HG03432 (cell line): ENCODE results near the gene SLC35D2.
"Not testable (repeated sequence)": the region's sequence is repeated elsewhere in the genome, so short reads cannot be mapped to it uniquely, and the experiment has no call there.

Source experiments
- ATAC-seq: cut with Tn5 transposase; IDR thresholded peaks from one replicate; pipeline ENCODE4 v1.9.1; 2021; ENCODE audit warnings: mild to moderate bottlenecking, moderate library complexity; ENCODE audit not compliant: unreplicated experiment

Gene SLC35D2

DNA sequence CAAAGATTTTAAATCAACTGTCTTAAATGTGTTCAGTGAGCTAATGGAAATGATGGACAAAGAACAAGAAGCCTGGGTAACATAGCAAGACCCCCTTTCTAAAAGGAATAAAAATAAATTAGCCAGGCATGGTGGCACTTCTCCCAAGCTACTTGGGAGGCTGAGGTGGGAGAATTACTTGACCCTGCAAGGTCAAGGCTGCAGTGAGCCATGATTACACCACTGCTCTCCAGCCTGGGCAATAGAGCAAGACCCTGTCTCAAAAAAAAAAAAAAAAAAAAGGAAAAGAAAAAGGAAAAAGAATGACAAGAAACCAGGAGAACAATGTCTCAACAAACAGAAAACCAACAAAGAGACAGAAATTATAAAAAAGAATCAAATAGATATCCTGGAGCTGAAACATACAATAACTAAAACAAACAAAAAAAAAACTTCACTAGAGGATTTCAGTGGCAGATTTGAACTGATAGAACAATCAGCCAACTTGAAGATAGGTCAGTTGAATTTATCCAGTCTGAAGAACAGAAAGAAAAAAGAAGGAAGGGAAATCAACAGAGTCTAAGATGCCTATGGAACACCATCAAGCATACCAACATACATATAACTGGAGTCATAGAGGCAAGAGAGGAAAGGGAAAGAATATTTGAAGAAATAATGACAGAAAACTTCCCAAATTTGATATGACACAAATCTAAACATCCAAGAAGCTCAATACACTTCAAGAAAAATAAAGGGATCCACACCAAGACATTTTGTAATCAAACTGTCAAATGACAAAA, 16.8 kb upstream of the SLC35D2 start:
- ATAC-seq: no peak

DNA sequence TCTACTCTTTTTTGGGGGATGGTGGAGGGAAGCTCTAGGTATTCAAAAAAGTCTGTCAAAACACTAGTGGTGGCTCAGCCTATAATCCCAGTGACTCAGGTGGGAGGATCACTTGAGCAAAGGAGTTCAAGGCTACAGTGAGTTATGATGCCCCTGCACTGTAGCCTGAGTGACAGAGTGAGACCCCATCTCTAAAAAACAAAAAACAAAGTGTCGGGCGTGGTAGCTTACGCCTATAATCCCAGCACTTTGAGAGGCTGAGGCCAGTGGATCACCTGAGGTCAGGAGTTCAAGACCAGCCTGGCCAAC, 15.8 kb upstream of the SLC35D2 start:
- ATAC-seq: peak; percentile 14

DNA sequence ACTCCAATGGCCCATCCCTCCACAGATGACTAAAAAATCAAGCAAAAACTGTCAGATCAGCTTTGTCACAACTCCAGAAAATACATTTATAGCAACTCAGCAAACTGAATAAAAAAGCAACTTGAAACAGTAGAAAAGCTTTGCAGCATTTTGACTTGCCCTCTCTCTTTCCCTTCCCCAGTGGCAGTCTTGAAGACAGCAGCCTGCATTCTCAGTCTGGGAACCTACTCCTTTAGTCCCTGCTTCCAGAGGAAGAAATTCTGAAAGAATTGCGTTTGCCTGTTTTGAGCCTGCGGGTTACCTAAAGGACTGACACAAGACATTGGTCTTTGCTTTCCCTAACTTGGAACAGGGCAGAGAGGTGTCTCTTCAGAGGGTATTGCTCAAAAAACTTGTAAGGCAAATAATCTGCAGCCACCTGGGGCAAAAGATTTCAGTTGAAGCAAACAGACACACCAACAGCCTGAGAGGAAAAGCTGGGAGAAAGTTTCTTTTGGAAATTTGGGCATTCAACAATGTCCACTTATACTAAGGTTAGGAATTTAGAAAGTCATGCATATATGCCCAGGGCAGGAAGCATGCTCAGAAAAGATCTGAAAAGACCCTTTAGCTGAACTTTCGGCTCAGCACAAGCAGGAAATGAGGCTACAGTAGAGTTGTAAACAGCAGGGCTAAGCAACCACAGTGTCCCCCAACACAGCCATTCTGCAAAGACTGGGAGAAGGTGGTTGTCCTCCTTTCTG, 15.2 kb upstream of the SLC35D2 start:
- ATAC-seq: peak; percentile 42

DNA sequence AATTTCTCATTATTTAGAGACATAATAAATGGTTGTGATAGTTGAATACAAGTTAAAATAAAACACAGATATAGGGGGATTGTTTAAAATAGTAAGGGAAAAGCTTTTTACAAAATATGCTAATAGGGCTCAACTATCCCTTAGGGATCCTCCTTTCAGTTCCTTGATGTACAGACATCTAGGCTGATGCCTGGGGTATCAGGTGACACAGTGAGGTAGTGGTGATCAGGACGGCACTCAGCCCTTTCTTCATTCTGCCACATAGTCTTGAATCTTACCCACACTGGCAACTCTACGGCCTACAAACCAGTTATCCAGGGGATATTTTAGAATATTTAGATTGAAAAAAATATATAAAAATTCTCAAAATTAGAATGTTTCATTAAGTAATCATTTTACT, 12.5 kb upstream of the SLC35D2 start:
- ATAC-seq: no peak

DNA sequence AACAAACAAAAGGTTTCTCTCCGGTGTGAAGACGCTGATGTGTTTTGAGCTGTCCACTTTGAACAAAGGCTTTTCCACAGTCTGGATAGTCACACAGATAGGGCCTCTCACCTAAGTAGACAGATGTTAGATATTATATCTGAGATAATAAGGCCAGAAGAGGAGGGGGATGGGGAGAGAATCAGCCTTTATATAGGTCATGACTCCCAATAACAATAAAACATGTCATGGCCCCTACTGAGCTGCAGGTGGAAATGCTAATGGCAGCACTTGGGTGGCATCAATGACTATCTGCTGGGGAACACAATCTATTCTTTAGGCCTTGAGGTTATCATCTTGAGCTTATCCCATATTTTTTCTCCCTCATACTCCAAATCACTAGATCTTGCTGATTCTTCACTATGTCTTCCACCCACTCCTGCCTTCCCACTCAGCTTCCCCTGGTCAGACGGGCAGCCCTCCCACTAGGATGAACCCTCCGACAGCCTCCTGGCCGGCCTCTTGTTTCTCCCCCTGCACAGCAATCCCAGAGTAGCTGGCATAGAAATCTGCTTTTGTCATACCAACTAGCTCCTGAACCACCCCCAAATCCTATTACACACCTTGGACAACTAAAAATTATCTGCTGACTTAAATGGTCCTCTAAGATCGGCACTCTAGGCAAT, 11.5 kb upstream of the SLC35D2 start:
- ATAC-seq: no peak

DNA sequence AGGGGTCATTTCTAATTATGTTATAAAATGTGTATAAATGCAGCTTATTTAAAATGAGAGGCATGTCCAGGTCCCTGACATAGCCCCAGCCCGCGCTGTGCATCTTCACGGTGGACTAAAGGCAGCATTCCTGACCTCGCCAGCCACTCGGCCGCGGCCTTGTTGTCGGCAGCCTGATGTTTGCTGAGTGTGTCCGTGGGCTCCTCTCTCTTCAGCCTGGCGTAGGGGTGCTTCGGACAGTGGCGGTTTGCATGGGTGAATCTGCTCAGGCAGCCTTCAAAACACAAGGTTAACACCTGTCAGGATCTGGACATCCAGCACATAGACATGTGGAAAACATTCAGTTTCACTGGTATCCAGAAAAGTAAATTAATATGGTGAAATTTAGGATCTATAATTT, 8.8 kb upstream of the SLC35D2 start:
- no peak for ATAC-seq

DNA sequence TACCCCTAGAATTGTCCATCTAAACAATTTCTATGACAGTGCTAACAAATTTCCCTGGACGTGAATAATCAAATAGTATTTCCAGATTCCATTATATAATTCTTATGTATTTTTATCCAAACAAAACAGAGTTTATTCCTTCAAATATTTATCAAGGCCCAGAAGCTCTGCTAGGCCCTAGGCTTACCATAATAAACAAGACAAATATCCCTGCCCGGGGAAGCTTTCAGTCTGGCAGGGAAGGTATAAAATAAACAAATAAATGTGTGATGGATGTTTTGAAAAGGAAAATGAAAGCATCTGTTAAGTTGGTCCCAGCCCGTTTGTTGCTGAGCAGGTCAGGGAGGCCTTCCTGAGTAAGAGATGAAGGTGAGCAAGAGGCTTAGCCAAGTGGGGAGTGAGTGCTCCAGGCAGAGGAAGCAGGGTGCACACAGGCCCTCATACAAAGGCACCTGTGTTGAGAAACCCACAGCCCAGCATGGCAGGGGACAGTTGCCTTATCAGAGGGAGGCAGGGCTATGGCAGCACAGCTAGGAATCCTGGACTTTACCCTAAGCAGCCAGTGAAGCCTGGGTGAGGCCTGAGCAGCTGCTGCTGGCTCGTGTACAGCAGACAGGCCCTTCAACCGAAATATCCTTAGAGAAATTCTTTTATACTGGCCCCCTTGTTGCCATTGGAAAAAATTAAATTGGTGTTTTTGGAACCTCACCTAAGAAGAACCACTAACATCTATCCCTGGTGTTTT, 7.7 kb upstream of the SLC35D2 start:
- no peak for ATAC-seq

DNA sequence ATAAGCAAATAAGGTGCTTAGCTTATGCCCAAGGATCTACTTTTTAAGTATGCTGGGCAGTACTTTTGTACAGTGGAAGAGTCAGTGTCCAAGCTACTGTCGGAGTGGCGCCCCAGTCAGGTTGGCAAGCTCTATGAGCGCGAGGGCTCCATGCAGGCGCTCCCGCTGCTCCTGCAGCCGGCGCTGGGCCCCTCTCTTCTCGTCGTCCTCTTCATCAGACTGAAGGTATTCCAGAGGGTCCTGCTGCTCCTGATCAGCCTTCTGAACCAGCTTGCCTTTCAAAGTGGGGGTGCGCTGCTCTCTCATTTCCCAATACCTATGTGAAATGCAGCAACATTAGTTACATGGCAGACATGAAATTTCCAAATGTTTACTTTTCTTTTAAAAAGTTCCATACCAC, 4.6 kb upstream of the SLC35D2 start:
- ATAC-seq: no peak

DNA sequence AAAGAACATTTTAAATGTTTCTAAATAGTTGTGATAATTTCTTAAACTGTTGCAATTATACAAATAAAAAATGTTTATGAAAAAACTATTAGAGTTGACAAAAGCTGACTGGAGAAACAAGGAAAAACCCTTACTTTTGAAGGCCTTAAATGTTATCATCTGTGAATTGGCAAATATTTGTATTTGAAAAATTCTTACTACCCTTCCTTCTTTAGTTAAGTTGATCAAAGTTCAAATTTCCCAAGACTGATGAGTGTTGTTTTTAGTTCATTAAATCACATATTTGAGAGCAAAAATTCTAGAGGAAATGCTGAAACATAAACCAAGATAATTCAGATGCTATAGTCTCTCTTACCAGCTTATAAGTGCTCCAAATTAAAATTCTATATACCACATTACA, 2.6 kb upstream of the SLC35D2 start:
- ATAC-seq: no peak

DNA sequence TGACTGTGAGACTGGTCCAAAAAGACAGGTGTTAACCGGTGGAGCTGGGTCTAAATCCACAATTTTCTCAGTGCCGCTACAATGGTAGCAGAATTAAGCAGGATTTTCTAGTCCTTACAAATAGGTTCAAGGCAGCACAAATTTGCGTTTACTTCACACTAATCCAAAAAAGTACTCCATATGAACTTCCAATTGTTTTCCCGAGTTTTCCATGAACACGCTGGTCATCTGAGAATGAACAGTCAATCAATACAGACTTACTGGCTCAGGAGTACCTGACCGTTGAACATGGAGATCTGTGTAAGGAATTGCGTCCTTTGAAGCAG, 709 bp downstream of the SLC35D2 start:
- no peak for ATAC-seq

DNA sequence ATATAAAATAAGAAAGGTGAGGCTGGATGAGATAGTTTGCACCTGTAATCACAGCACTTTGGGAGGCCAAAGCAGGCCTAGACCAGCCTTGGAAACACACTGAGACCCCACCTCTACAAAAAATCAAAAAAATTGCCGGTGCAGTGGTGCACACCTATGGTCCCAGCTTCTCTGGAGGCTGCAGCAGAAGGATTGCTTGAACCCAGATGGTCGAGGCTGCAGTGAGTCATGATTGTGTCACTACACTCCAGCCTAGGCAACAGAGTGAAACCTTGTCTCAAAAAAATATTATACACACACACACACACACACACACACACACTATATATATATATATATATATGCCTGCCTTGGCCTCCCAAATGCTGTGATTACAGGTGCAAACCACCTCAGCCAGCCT, 1.3 kb downstream of the SLC35D2 start:
- no peak for ATAC-seq

DNA sequence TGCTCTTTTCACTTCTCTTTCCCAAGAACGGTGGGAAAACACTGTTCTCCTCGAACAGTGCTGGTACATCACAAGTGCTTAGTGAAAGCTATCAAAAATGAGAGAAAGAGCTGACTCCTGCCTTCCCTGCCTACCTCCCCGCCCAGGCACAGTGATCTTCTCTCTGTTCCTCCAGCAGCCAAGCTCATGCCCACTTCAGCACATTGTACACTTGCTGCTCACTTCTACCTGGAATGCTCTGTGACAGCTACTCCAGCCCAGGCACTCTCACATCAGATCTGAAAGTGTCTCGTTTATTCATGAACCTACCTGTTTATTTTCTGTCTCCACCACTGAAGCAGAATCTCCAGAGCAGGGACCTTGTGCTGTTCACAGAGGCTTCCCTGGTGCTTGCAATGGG, 1.8 kb downstream of the SLC35D2 start:
- ATAC-seq: no peak

DNA sequence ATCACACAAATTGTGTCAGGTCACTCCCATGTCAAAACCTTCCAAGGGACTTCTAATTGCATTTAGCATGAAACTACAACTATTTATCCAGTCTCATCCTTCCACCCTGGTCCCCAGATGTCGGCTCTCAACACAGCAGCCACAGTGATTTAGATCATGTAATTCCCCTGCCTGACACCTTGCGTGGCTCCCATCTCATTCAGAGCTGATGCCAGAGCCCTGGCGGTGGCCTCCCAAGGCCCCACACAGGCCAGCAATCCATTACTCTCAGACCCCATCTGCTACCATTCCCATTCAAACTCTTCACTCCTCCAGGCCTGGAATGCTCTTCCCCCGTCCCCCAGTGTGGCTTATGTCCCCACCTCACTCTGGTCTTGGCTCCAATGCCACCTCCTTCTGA, 2.4 kb downstream of the SLC35D2 start:
- ATAC-seq: no peak

DNA sequence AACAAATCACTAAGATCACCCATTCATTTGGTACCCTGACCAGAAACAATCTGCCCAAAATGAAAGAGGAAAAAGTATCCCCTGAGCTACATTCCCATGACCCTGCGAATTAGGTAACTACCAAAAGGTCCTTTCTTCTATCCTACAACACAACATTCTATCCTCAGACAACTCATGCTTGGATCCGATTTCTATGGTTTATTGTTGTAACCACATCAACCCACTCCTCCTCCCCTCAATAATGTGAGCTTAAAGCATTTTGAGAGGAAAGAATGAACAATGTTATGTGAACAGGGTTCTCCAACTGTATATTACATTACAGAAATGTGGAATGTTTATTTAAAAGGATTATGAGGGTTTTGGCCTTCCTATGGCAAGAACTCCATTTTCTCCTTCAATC, 4.0 kb downstream of the SLC35D2 start:
- no peak for ATAC-seq

DNA sequence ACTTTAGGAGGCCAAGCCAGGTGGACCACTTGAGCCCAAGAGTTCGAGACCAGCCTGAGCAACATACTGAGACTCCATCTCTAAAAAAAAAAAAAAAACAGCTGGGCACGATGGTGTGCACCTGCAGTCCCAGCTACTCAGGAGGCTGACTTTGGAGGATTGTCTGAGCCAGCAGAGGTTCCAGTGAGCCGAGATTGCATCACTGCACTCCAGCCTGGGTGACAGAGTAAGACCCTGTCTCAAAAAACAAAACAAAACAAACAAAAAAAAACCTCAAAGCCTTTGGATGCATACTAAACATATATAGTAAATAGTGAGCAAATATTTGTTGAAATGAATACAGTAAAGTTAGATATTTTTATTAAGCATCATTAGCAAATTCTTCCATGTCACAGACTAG, 5.3 kb downstream of the SLC35D2 start:
- ATAC-seq: no peak

DNA sequence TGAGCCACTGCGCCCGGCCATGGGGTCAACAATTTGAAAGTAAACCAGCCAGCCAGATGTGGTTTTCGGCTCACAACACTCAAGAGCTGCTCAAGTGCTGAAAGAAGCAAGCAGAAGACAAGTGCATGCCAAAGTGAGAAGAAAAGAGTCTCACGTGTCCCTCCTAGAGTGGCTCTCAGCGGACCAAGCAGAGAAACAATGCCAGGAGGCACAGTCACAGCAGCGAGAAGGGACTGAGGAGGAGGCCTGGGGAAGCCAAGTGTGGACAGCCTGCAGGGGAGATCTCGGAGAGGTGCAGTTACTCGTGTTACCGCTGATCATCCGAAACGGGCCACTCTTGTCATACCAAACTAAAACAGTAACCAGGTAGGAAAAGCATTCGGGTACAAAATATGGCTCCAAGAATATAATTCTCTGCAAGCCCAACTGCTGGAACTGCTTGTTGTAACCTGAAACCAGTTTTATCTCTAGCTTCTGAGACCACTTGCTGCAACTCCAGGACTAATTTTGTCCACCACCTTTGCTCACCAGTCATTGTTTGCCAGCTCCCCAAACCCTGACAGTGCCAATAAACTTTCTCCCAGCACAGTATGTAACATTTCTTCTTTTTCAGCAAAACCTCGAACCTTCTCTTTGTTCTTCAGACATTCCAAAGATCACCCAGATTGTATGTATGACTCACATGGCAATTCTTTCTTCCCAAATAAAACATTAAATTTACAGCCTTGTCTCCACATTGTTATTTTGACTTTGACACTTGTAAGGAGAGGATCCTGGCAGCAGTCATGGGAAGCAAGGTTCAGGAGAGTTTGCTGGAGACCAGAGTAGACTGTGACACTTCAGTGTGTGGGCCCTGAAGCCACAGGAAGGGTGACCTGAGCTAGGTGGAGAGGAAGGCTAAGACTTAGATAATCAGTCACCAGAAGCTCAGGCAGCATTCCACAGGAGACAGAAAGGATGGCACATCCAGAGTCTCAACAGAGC, 6.3 kb downstream of the SLC35D2 start:
- ATAC-seq: no peak

DNA sequence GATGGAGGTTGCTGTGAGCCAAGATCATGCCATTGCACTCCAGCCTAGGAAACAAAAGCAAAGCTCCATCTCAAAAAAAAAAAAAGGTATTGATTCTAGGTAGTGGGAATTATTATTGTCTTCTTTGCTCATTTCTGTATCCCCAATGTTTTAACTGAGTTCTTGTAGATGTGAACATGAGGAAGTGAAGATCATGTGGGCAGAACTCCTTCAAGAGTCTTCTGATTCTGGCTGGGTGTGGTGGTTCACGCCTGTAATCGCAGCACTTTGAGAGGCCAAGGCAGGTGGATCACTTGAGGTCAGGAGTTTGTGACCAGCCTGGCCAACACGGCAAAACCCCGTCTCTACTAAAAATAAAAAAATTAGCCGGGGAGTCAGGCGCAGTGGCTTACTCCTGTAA, 8.0 kb downstream of the SLC35D2 start:
- ATAC-seq: not testable (repeated sequence)

DNA sequence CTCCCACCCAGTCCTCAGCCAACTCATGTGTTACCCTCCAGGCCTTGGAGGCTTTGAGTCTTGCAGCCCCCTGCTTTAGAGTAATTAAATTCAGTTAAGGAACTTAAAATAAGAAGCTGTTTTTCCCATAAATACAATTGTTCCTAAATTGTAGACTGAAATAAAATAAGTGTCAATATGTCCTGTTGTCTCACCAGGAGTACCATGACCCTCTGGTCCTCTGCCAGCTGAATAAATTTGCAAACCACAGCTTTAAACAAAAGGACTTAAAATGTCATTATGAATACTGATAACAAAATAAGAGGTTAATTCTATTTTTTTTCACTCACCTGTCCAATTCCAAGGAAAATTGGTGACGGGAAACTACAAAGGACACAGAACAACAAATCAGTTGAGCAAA, 15.6 kb downstream of the SLC35D2 start:
- no peak for ATAC-seq

DNA sequence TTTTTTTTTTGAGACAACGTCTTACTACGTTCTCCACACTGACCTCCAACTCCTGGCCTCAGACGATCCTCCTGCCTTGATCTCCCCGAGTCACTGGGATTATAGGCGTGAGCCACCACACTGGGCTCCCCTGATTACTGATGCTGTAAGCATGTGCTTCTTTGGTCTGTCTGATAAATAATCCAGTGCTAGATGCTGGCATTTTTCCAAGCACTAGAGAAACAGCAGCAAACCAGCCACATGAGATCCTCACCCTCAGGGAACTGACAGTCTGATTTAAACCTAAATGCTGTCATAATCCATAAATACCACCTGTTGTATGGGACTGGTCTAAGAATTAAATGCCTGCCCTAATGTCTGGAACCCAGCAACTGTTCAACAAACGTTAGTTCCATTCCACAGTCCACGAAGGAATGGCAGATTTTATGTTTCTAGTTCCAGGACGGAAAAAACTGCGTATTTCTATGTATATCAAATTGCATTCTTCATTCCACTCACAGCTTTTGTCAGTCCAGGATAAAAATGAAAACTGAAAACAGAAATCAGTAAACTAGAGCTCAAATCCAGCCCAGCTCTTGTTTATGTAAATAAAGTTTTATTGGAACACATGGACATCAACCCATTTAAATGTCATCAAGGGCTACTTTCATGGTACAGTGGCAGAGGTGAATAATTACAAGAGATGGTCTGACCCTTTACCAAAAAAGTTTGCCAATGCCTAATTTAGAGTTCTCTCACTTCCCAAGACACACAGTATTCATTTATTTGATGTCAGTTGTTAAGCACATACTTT, 20.1 kb downstream of the SLC35D2 start:
- no peak for ATAC-seq

DNA sequence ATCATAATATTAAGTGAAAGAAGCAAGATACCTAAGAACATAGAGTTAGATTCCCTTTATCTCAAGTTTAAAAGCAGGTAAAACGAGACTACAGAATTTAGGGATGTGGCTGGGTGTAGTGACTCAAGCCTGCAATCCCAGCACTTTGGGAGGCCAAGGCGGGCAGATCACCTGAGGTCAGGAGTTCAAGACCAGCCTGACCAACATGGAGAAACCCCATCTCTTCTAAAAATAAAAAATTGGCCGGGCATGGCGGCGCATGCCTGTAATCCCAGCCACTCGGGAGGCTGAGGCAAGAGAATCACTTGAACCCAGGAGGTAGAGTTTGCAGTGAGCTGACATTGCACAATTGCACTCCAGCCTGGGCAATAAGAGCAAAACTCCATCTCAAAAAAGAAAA, 21.4 kb downstream of the SLC35D2 start:
- not testable (repeated sequence) for ATAC-seq
